Fibroblast of villous mesenchyme (primary cell): Measurements from ENCODE around the gene AMIGO2. TPM values are rescaled to one million over a fixed set of nuclear protein-coding genes. Genes with fewer than 3 reads are reported as not detected.
"Not testable (repeated sequence)": the region's sequence is repeated elsewhere in the genome, so short reads cannot be mapped to it uniquely, and the experiment has no call there.

ENCODE experiments used
- DNase-seq: peaks from one replicate; pipeline ENCODE4 v3.0.0-alpha.2; 2010; ENCODE audit warnings: low read depth
- H3K4me3 ChIP-seq: 2 replicates; pipeline ENCODE4 v1.5.1; 2011; ENCODE audit warnings: low read depth, mild to moderate bottlenecking, low read length
- total RNA-seq: library from RNA; depleted of rRNA; stranded (reverse); fragments of >200 nt; gene quantifications from 2 replicates; pipeline ENCODE4 v1.2.3, GENCODE V29; 2012
- TF ChIP-seq, protein P1 (sequence below): IDR thresholded peaks from 2 replicates; pipeline ENCODE4 v1.5.1; 2012; ENCODE audit warnings: low read depth, mild to moderate bottlenecking, low read length; ENCODE audit not compliant: insufficient read depth

The AMIGO2 gene
- total RNA-seq = 62.2 and 101 TPM in 2 replicates

DNA sequence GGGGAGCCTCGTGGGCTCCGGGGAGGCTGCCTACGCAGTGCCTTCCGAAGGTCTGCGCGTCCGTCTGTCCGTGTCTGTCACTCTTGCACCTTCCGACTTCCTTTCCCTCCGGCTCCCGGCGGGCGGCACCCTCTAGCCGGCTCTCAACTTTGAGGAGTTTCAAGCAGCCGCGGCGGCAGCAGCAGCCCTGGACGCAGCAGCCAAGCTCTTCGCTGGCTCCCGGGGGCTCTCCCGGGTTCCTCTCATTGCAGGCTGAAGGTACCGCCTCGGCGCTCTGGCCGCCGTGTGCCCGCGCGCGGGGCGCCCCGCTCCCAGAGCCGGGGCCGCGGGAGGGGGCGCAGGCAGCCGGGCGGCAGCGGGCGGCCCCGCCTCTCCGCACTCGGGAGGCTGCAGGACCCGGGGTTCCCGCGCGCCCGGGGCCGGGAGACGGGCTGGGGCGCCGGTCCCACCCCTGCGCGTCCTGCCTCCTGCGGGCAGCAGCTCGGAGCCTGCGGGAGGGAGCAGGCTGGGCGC, at the start of gene AMIGO2, which contains the start of gene PCED1B:
Gene AMIGO2 (minus strand): TSS at position 492 of the 513 bp plus-strand sequence. CDS start 957 bp downstream, outside the sequence.
Gene PCED1B (plus strand): TSS at position 154 of the 513 bp plus-strand sequence. CDS start 155,443 bp downstream, outside the sequence.
- TF ChIP-seq, protein P1, sequence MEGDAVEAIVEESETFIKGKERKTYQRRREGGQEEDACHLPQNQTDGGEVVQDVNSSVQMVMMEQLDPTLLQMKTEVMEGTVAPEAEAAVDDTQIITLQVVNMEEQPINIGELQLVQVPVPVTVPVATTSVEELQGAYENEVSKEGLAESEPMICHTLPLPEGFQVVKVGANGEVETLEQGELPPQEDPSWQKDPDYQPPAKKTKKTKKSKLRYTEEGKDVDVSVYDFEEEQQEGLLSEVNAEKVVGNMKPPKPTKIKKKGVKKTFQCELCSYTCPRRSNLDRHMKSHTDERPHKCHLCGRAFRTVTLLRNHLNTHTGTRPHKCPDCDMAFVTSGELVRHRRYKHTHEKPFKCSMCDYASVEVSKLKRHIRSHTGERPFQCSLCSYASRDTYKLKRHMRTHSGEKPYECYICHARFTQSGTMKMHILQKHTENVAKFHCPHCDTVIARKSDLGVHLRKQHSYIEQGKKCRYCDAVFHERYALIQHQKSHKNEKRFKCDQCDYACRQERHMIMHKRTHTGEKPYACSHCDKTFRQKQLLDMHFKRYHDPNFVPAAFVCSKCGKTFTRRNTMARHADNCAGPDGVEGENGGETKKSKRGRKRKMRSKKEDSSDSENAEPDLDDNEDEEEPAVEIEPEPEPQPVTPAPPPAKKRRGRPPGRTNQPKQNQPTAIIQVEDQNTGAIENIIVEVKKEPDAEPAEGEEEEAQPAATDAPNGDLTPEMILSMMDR = peak; percentile 43
- peak within 1 kb of the TSS; percentile 81 for H3K4me3 ChIP-seq
- peak; percentile 83 for DNase-seq

DNA sequence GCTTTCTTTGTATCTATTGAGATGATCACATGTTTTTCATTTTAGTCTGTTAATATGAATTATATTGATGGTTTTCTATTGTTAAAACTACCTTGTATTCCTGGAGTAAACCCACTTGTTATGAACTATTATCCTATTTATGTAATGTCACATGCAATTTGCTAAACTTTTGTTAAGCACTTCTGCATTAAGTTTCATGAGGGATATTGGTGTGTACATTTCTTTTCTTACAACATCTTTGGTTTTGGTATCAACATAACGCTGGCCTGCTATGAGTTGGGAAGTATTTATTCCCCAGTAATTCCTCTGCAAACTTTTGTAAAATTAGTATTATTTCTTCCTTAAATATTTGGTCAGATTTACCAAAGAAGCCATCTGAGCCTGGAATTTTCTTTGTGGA, 46.5 kb upstream of the AMIGO2 start:
- TF ChIP-seq, protein P1 = no peak
- no peak overlapping the region for H3K4me3 ChIP-seq
- no peak for DNase-seq

DNA sequence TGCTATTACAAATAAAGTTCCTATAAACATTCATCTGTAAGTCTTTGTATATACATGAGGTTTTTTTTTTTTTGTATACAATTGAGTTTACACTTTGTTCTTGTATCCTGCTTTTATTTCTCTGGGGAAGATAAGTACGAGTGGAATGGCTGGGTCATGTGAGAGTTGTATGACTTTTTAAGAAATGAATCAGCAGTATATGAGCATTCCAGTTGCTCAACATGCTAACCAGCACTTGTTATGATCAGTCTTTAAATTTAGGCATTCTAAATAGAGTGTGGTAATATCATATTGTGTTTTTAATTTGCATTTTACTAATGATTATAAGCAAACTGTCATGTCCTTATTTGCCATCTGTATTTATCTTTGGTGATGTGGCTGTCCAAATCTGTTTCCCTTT, 44.7 kb upstream of the AMIGO2 start:
- DNase-seq = peak; percentile 91
- H3K4me3 ChIP-seq = no peak overlapping the region
- TF ChIP-seq, protein P1 = no peak

DNA sequence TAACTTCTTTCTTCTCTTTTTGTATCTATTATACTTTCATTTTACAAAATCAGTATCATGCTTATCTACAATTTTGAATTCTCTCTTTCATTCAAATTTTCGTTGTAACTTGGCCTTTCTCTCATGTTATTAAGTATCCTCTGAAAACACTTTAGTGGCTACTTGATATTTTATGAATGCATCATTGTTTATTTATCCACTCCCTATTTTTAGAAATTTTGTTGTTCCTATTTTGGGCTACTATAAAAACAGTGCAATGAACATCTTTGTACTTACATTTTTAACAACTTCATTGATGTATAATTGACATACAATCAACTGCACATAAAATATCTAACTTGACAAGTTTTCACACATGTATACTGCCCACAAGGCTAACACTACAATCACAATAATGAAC, 44.0 kb upstream of the AMIGO2 start:
- H3K4me3 ChIP-seq = no peak overlapping the region
- TF ChIP-seq, protein P1 = no peak
- no peak for DNase-seq

- TF ChIP-seq, protein P1 = no peak
- DNase-seq = no peak
- H3K4me3 ChIP-seq = no peak overlapping the region
Observed at GRCh38 chr12:47122602-47123001, 42.8 kb upstream of the AMIGO2 start.

DNA sequence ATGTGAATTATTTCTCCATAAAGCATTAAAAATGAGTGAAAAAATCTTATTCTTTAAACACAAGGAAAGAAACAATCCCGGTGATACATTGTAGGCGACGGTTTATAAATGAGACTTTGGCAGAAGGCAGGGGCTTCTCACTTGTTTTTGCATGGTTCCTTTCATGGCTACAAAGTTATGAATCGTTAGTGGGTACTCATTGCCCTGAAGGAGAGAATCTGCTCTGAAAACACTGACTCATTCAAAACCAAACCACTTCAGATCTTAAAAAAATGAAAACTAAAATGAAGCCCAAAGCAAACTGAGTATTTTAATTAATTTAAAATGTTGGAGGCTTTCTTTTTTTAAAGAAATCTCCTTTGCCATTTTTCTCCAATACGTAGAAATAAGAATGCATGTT, 41.4 kb upstream of the AMIGO2 start:
- DNase-seq = no peak
- TF ChIP-seq, protein P1 = no peak
- no peak overlapping the region for H3K4me3 ChIP-seq

- TF ChIP-seq, protein P1 = no peak
- no peak overlapping the region for H3K4me3 ChIP-seq
- no peak for DNase-seq
Observed at GRCh38 chr12:47120736-47121135, 41.0 kb upstream of the AMIGO2 start.

- DNase-seq, H3K4me3 ChIP-seq: not testable (repeated sequence)
Observed at GRCh38 chr12:47117305-47117704, 37.5 kb upstream of the AMIGO2 start.
